ENCODE measurements around the gene DPYSL4.

GRCh38 chr10:132193907-132194552 is 7.3 kb downstream of the DPYSL4 start:
- TF ChIP-seq CTCF (IDR thresholded peaks at IDR 0.05): no peak
- no peak for TF ChIP-seq POLR2AphosphoS5 (IDR thresholded peaks at IDR 0.05; ENCODE audit: low read depth, low read length)
- no peak for TF ChIP-seq TCF7L2 (IDR thresholded peaks at IDR 0.05; ENCODE audit: low read depth, low read length)
- no peak for TF ChIP-seq SIN3A (IDR thresholded peaks at IDR 0.05; ENCODE audit: borderline replicate concordance, insufficient read depth, low read depth, low read length)

Data from Panc1 (cell line).